K562 (cell line): ENCODE results near the gene LAMB1. TPM values are rescaled to one million over a fixed set of nuclear protein-coding genes. Genes with fewer than 3 reads are reported as not detected.

Experiments
- ATF3 ChIP-seq, 2 experiments: fragments of 450-650 bp in 1 of 2; sonication (generic) in 1 of 2; formaldehyde crosslinking in 1 of 2; IDR thresholded peaks in 1 of 2; conservative IDR thresholded peaks in 1 of 2; 2 replicates each; pipeline versions ENCODE4 v1.6.1 to v1.8.1; 2016 to 2023; ENCODE audit warnings: mild to moderate bottlenecking in 2 of 2, moderate library complexity in 2 of 2, inconsistent platforms in 1 of 2, missing genetic modification reagents in 1 of 2
- CAMTA2 ChIP-seq: fragments of 250-450 bp; sonication (Bioruptor Pico); conservative IDR thresholded peaks from 2 replicates; pipeline ENCODE4 v1.5.1; 2022
- DDX20 ChIP-seq: fragments of 450-650 bp; IDR thresholded peaks from 2 replicates; pipeline ENCODE4 v1.6.1; 2016; ENCODE audit warnings: missing genetic modification characterization, low read depth, mild to moderate bottlenecking, missing compliant biosample characterization, moderate library complexity
- GABPB1 ChIP-seq: sonication (generic); formaldehyde crosslinking; IDR thresholded peaks from 2 replicates; pipeline ENCODE4 v1.8.0; 2022; ENCODE audit warnings: mild to moderate bottlenecking, missing genetic modification reagents
- KAT7 ChIP-seq: sonication (generic); formaldehyde crosslinking; IDR thresholded peaks from 2 replicates; pipeline ENCODE4 v1.8.0; 2022; ENCODE audit warnings: missing genetic modification reagents, mild to moderate bottlenecking, borderline replicate concordance
- NFIX ChIP-seq: fragments of 250-450 bp; sonication (Bioruptor Pico); IDR thresholded peaks from 2 replicates; pipeline ENCODE4 v1.4.0; 2020; ENCODE audit warnings: low read depth, mild to moderate bottlenecking, moderate library complexity
- NFXL1 ChIP-seq: fragments of 450-650 bp; formaldehyde crosslinking; IDR thresholded peaks from 2 replicates; pipeline ENCODE4 v1.4.0; 2021; ENCODE audit warnings: mild to moderate bottlenecking
- PHB ChIP-seq: fragments of 250-450 bp; sonication (Bioruptor Pico); IDR thresholded peaks from 2 replicates; pipeline ENCODE4 v1.5.0; 2021
- PML ChIP-seq: IDR thresholded peaks from 2 replicates; pipeline ENCODE4 v1.6.1; 2012; ENCODE audit warnings: low read length, inconsistent platforms
- RHOXF2B ChIP-seq: fragments of 250-450 bp; sonication (Bioruptor Pico); conservative IDR thresholded peaks from 2 replicates; pipeline ENCODE4 v1.5.1; 2021
- SMARCC2 ChIP-seq: fragments of 450-650 bp; IDR thresholded peaks from 2 replicates; pipeline ENCODE4 v1.6.1; 2017; ENCODE audit warnings: antibody characterized with exemption, moderate library complexity, mild to moderate bottlenecking, low read depth
- SRSF7 ChIP-seq: fragments of 200-400 bp; formaldehyde crosslinking; optimal IDR thresholded peaks from 2 replicates; pipeline ENCODE3; 2017; ENCODE audit warnings: mild to moderate bottlenecking, low read depth, low read length
- SRSF9 ChIP-seq: fragments of 200-400 bp; formaldehyde crosslinking; IDR thresholded peaks from 2 replicates; pipeline ENCODE4 v1.6.1; 2017; ENCODE audit warnings: low read depth, low read length, borderline replicate concordance
- TGIF2 ChIP-seq: sonication (generic); formaldehyde crosslinking; IDR thresholded peaks from 2 replicates; pipeline ENCODE4 v1.8.1; 2022; ENCODE audit warnings: mild to moderate bottlenecking, missing genetic modification reagents, moderate library complexity
- ZBTB33 ChIP-seq: sonication (generic); formaldehyde crosslinking; IDR thresholded peaks from 2 replicates; pipeline ENCODE4 v1.8.1; 2023; ENCODE audit warnings: mild to moderate bottlenecking, missing genetic modification reagents
- ZKSCAN1 ChIP-seq: fragments of 150-350 bp; IDR thresholded peaks from 2 replicates; pipeline ENCODE4 v1.6.1; 2016; ENCODE audit warnings: low read depth, low read length
- ZNF23 ChIP-seq: fragments of 250-450 bp; sonication (Bioruptor Pico); IDR thresholded peaks from 2 replicates; pipeline ENCODE4 v1.4.0; 2020; ENCODE audit warnings: mild to moderate bottlenecking
- polyA plus RNA-seq, 8 experiments: library from polyadenylated mRNA; depleted of rRNA in 4 of 8; stranded (reverse) in 5 of 8; unstranded in 3 of 8; fragments of >200 nt; fragmentation: Nextera tagmentation in 2 of 8; fragmentation: Illumina TruSeq in 1 of 8; extraction: Ambion mirVana in 2 of 8; extraction: Trizol in 1 of 8; gene quantifications; 2 replicates each; pipeline versions ENCODE4 v1.2.1 to v1.2.3, GENCODE V29; 2011 to 2014; ENCODE audit warnings: inconsistent platforms in 1 of 8, missing spikeins in 1 of 8
- total RNA-seq, 7 experiments: library from RNA; depleted of rRNA in 6 of 7; stranded (reverse); fragments of >200 nt in 6 of 7; fragmentation: Illumina TruSeq in 2 of 7; extraction: Trizol in 2 of 7; gene quantifications; 2 replicates each; pipeline versions ENCODE4 v1.2.1 to v1.2.3, GENCODE V29; 2011 to 2021; ENCODE audit warnings: low replicate concordance in 1 of 7

The LAMB1 gene
- total and polyA plus RNA-seq, 9 of the 15 experiments (the other 6 are each of a cell fraction or from before 2014, with no cell fraction given) = 6.0 to 17.7 (median 12.3) TPM

DNA sequence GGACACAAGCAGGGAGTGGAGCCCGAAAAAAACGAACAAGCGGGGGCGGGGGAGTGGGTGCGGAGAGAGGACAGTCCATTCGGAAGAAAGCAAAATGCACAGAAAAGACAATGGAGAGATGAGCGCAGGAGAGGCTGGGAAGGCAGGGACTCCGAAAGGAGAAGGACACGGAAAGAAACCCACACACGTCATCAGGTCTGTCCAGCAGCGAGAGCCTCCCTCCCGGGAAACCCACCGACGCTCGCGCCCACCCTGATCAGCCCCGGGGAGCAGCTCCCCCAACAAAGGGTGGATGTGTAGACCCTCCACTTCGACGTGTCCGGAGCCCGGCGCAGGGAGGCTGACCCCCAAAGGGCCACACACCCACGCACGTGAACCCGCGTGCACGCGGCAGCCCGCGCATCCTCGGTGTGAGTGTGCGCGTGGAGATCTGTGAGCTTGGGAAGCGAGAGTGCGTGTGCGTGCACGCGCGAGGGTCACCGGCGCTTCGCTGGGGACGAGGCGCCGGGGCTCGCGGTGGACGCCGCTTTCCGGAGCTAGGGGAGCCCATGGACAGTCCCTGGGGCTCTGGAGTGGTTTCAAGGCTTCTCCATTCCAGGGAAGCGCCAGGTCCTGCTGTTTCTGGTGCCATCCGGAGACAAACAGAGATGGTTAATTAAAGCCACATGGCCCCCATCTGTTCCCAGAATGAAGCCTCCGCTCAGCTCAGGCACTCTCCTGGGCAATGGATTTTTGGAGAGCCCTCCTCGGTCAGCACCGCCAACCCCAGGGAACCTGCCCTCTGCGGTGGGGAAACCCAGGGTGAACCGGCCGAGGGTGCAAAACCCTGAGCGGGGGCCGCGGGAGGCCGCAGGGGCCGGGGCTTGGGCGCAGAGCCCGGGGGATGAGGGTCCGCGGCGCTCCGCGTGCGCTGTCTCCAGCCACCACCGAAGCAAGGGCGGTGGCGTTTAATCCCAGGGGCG is 916 bp downstream of the LAMB1 start (continued):
- no peak for TF ChIP-seq DDX20
- TF ChIP-seq CAMTA2 (CRISPR knock-in tag) = no peak
- no peak; the same call in 1 of the 2 replicates for TF ChIP-seq GABPB1 (CRISPR knock-in tag)
- no peak for TF ChIP-seq NFIX (CRISPR knock-in tag)
- TF ChIP-seq KAT7 (CRISPR knock-in tag) = 0 out of 2 replicates have a peak, but pooled peaks have one; percentile 17
- TF ChIP-seq SRSF9 = no peak
- TF ChIP-seq ZNF23 (CRISPR knock-in tag) = no peak
- TF ChIP-seq SMARCC2 = no peak
- TF ChIP-seq RHOXF2B (CRISPR knock-in tag) = no peak
- TF ChIP-seq TGIF2 = 0 out of 2 replicates have a peak, but pooled peaks have one; percentile 16
- no peak for TF ChIP-seq NFXL1 (CRISPR knock-in tag)
- no peak for TF ChIP-seq PML
- TF ChIP-seq SRSF7 = peak; percentile 57
- peak; percentile 51; the same call in 1 of the 2 replicates for TF ChIP-seq ATF3 (IDR thresholded peaks at IDR 0.05)
- no peak for TF ChIP-seq ATF3 (CRISPR knock-in tag; conservative IDR thresholded peaks at IDR 0.05)
- TF ChIP-seq ZBTB33 (CRISPR knock-in tag) = peak; percentile 99
- no peak for TF ChIP-seq PHB (CRISPR knock-in tag)
- no peak for TF ChIP-seq ZKSCAN1
